ENCODE data around the gene BPIFA2.
"Not testable (repeated sequence)": the region's sequence is repeated elsewhere in the genome, so short reads cannot be mapped to it uniquely, and the experiment has no call there.

BPIFA2 gene

GRCh38 chr20:33181482-33182093, 13.6 kb downstream of the BPIFA2 start:
- H3K36me3 Mint-ChIP-seq (ENCODE audit: low read depth): no peaks in the 10 kb centered on the region
- no peak overlapping the region for H3K4me3 Mint-ChIP-seq
- TF ChIP-seq CTCF (IDR thresholded peaks at IDR 0.05): no peak
- no peaks in the 10 kb centered on the region for H3K4me1 Mint-ChIP-seq
- H3K27me3 Mint-ChIP-seq (ENCODE audit: low read depth, poor library complexity): peaks cover 9% of the 10 kb centered on the region
- no peak overlapping the region for H3K27ac Mint-ChIP-seq
- DNase-seq: no peak
- peaks cover 17% of the 10 kb centered on the region for H3K9me3 Mint-ChIP-seq

GRCh38 chr20:33183312-33183711, 15.4 kb downstream of the BPIFA2 start:
- no peak for TF ChIP-seq CTCF (IDR thresholded peaks at IDR 0.05)
- Mint-ChIP-seq H3K27ac (no peak overlapping the region), H3K36me3 (ENCODE audit: low read depth) (no peaks in the 10 kb centered on the region), H3K9me3 (peaks cover 17% of the 10 kb centered on the region), H3K4me3 (no peak overlapping the region), H3K4me1 (no peaks in the 10 kb centered on the region), H3K27me3 (ENCODE audit: low read depth, poor library complexity) (peaks cover 9% of the 10 kb centered on the region)
- DNase-seq: no peak

GRCh38 chr20:33185031-33185590, 17.2 kb downstream of the BPIFA2 start:
- H3K9me3 Mint-ChIP-seq: peaks cover 17% of the 10 kb centered on the region
- H3K36me3 Mint-ChIP-seq (ENCODE audit: low read depth); H3K4me3 Mint-ChIP-seq; H3K27ac Mint-ChIP-seq; H3K27me3 Mint-ChIP-seq (ENCODE audit: low read depth, poor library complexity); DNase-seq; H3K4me1 Mint-ChIP-seq: not testable (repeated sequence)

- H3K36me3 Mint-ChIP-seq (ENCODE audit: low read depth): no peaks in the 10 kb centered on the region
- H3K4me1 Mint-ChIP-seq: no peaks in the 10 kb centered on the region
- H3K4me3 Mint-ChIP-seq: no peak overlapping the region
- no peak overlapping the region for H3K27ac Mint-ChIP-seq
- no peak for TF ChIP-seq CTCF (IDR thresholded peaks at IDR 0.05)
- no peak for DNase-seq
- H3K9me3 Mint-ChIP-seq: peaks cover 17% of the 10 kb centered on the region
- H3K27me3 Mint-ChIP-seq (ENCODE audit: low read depth, poor library complexity): peaks cover 14% of the 10 kb centered on the region
Observed at GRCh38 chr20:33187491-33187890, 19.5 kb downstream of the BPIFA2 start.

- H3K4me3 Mint-ChIP-seq: no peak overlapping the region
- peaks cover 22% of the 10 kb centered on the region for H3K27me3 Mint-ChIP-seq (ENCODE audit: low read depth, poor library complexity)
- no peak for TF ChIP-seq CTCF (IDR thresholded peaks at IDR 0.05)
- H3K36me3 Mint-ChIP-seq (ENCODE audit: low read depth): no peaks in the 10 kb centered on the region
- DNase-seq: no peak
- peaks cover 14% of the 10 kb centered on the region for H3K9me3 Mint-ChIP-seq
- H3K27ac Mint-ChIP-seq: no peak overlapping the region
- H3K4me1 Mint-ChIP-seq: no peaks in the 10 kb centered on the region
Observed at GRCh38 chr20:33188421-33188820, 20.5 kb downstream of the BPIFA2 start.

- Mint-ChIP-seq H3K4me1 (no peaks in the 10 kb centered on the region), H3K4me3 (no peak overlapping the region), H3K27me3 (ENCODE audit: low read depth, poor library complexity) (peaks cover 39% of the 10 kb centered on the region), H3K36me3 (ENCODE audit: low read depth) (no peaks in the 10 kb centered on the region), H3K9me3 (no peaks in the 10 kb centered on the region), H3K27ac (no peak overlapping the region)
- no peak for TF ChIP-seq CTCF (IDR thresholded peaks at IDR 0.05)
- no peak for DNase-seq
Observed at GRCh38 chr20:33191484-33191883, 23.5 kb downstream of the BPIFA2 start.
